ENCODE data around the gene UGT2A1.

Gene UGT2A1

DNA sequence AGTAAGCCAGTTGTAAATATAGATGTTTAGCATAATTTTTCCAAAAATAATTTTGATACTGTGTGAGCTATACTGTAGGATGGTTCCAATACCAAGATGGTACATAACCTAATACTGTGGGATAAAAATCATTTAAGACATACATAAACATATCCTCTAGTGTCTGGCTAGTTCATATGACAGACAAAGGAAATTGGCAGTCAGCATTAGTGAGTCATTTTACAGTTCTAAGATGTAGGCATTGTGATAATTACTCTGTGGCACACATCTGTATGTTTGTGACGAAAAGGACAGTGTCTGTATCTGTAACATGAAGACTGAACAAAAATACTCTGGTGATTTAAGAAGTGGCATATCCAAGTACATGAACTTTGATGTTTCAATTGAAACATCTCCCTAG lies 63.2 kb downstream of the UGT2A1 start:
- TF ChIP-seq, protein P1, sequence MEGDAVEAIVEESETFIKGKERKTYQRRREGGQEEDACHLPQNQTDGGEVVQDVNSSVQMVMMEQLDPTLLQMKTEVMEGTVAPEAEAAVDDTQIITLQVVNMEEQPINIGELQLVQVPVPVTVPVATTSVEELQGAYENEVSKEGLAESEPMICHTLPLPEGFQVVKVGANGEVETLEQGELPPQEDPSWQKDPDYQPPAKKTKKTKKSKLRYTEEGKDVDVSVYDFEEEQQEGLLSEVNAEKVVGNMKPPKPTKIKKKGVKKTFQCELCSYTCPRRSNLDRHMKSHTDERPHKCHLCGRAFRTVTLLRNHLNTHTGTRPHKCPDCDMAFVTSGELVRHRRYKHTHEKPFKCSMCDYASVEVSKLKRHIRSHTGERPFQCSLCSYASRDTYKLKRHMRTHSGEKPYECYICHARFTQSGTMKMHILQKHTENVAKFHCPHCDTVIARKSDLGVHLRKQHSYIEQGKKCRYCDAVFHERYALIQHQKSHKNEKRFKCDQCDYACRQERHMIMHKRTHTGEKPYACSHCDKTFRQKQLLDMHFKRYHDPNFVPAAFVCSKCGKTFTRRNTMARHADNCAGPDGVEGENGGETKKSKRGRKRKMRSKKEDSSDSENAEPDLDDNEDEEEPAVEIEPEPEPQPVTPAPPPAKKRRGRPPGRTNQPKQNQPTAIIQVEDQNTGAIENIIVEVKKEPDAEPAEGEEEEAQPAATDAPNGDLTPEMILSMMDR (IDR thresholded peaks at IDR 0.05): no peak

DNA sequence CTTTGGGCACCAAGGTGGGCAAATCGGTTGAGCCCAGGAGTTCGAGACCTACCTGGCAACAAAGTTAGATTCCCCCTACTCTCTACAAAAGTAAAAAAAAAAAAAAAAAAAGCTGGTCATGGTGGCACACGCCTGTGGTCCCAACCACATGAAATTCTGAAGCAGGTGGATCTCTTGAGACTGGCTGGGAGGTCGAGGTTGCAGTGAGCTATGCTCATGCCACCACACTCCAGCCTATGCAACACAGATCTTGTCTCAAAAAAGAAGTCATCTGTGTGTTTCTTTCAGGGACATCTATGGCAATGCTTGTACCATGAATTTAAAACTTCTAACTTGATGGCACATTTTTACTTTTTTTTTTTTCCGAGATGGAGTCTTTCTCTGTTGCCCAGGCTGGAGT lies 68.9 kb downstream of the UGT2A1 start:
- no peak overlapping the region for H3K27ac ChIP-seq

More for the DNA sequence above, 63.2 kb downstream of the UGT2A1 start:
- DNase-seq (ENCODE audit: low spot score): no peak
- Histone ChIP-seq H3K4me3 (no peak overlapping the region), H3K27ac (no peak overlapping the region)

DNA sequence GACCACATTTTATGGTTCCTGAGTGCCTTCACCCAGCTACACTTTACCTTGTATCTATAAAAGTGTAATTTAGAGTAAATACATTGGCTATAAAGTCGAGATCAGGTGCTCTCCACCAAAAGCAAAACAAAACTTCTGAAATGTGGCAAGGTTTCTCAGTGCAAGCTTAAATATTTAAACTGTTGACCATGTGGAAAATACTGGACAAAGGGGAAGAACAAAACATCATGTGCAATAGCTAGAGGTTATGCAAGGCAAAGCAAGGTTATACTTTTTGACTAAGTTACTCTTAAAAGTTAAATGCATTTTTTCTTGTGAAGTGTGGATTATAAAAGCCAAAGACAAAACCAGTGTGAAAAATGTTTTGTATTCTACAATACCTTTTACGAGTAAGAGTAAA lies 69.5 kb downstream of the UGT2A1 start:
- TF ChIP-seq, protein P1 (IDR thresholded peaks at IDR 0.05): no peak

More for the DNA sequence above, 68.9 kb downstream of the UGT2A1 start:
- no peak for DNase-seq (ENCODE audit: low spot score)
- no peak overlapping the region for H3K4me3 ChIP-seq
- TF ChIP-seq, protein P1 (IDR thresholded peaks at IDR 0.05): no peak

DNA sequence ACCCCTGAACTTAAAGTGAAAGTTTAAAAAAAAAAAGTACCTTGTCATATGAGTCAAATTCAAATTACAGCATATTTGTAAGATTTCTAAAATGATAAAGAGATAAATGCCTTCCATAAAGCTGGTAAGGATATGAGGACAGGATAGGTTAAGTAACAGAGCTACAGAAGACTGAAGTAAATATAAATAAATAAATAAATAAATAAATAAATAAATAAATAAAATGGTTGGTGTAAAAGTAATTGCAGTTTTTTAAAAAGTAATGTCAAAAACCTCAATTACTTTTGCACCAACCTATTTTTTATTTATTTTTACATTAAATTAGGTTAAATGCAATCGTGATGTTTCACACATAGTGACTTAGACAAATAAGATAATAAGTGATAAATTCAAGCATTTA lies 75.8 kb downstream of the UGT2A1 start:
- H3K27ac ChIP-seq: no peak overlapping the region
- DNase-seq (ENCODE audit: low spot score): no peak
- TF ChIP-seq, protein P1 (IDR thresholded peaks at IDR 0.05): no peak
- H3K4me3 ChIP-seq: no peak overlapping the region

More for the DNA sequence above, 69.5 kb downstream of the UGT2A1 start:
- no peak for DNase-seq (ENCODE audit: low spot score)
- no peak overlapping the region for H3K27ac ChIP-seq
- no peak overlapping the region for H3K4me3 ChIP-seq

DNA sequence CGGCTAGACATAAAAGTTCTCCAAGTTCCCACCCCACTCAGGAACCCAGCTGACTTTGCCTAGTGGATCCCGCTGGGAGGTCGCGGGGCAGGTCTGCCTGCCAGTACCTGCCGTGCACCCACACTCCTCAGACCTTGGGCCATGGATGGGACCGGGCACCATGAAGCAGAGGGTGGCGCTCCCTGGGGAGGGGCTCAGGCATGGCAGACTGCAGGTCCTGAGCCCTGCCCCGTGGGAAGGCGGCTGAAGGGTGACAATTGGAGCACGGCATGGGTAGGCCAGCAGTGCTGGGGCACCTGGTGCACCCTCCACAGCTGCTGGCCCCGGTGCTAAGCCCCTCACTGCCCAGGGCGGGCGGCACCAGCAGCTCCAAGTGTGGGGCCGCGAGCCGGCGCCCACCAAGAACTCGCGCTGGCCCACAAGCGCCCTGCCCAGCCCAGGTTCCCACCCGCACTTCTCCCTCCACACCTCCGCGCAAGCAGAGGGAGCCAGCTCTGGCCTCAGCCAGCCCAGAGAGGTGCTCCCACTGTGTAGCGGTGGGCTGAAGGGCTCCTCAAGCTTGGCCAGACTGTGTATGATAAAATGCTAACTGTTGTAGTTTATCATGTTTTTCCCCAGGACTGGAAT lies 76.7 kb downstream of the UGT2A1 start:
- H3K27ac ChIP-seq: no peak overlapping the region
- TF ChIP-seq, protein P1 (IDR thresholded peaks at IDR 0.05): no peak
- no peak for DNase-seq (ENCODE audit: low spot score)
- no peak overlapping the region for H3K4me3 ChIP-seq

DNA sequence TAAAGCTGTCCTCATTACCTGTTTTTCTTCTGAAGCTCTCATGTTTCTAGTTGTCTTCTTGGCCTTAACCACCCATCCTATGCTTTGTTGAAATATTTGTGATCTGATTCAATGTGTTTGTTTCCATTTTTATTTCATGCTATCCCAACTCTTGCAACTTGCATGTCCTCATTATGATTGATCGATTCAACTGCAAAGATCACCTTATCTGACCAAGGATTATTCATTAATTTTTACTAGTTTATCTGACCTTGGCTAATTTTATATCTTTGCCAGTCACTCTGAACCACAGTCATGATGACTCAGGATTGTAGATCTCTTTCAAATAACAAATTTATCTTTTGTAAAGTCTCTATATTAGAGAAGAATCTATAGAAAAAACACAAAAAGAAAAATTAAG lies 84.3 kb downstream of the UGT2A1 start:
- Histone ChIP-seq H3K27ac (no peak overlapping the region), H3K4me3 (no peak overlapping the region)
- TF ChIP-seq, protein P1 (IDR thresholded peaks at IDR 0.05): no peak
- DNase-seq (ENCODE audit: low spot score): no peak

DNA sequence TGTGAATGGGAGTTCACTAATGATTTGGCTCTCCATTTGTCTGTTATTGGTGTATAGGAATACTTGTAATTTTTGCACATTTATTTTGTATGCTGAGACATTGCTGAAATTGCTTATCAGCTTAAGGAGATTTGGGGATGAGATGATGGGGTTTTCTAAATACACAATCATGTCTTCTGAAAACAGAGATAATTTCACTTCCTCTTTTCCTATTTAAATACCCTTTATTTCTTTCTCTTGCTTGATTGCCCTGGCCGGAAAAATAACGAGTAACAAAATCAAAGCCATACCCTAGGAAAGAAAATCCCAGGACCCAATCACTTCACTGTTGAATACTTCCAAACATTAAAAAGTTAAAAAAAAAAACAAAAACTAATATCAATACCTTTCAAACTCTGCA lies 89.6 kb downstream of the UGT2A1 start:
- H3K4me3 ChIP-seq: no peak overlapping the region
- TF ChIP-seq, protein P1 (IDR thresholded peaks at IDR 0.05): no peak
- no peak for DNase-seq (ENCODE audit: low spot score)
- no peak overlapping the region for H3K27ac ChIP-seq

Data from coronary artery (tissue), 2 donors.